ENCODE results near the gene VSTM2L.

VSTM2L gene

DNA sequence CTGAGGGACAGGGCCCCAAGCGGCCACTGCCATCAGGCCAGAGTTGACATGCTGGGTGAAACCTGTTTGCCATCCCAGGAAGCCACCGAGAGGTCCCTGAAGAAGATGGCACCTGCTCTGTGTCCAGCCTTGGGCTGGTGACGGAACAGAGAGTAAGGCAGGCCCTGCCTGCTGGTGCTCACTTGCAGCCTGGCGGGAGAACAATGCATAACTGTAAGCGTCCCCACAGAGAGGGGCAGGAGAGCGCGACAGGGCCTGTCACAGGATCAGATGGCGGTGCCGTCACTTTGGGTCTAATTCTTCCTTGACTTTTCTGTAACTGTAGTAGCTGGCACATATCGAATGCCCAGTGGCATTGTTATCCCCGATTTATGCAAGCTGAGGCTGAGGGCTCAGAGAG, 29.0 kb upstream of the VSTM2L start:
- TF ChIP-seq, protein P1, sequence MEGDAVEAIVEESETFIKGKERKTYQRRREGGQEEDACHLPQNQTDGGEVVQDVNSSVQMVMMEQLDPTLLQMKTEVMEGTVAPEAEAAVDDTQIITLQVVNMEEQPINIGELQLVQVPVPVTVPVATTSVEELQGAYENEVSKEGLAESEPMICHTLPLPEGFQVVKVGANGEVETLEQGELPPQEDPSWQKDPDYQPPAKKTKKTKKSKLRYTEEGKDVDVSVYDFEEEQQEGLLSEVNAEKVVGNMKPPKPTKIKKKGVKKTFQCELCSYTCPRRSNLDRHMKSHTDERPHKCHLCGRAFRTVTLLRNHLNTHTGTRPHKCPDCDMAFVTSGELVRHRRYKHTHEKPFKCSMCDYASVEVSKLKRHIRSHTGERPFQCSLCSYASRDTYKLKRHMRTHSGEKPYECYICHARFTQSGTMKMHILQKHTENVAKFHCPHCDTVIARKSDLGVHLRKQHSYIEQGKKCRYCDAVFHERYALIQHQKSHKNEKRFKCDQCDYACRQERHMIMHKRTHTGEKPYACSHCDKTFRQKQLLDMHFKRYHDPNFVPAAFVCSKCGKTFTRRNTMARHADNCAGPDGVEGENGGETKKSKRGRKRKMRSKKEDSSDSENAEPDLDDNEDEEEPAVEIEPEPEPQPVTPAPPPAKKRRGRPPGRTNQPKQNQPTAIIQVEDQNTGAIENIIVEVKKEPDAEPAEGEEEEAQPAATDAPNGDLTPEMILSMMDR (IDR thresholded peaks at IDR 0.05), result no peak
- Histone ChIP-seq H3K27ac (no peak overlapping the region), H3K4me3 (no peak overlapping the region)
- DNase-seq (ENCODE audit: low spot score), result no peak

DNA sequence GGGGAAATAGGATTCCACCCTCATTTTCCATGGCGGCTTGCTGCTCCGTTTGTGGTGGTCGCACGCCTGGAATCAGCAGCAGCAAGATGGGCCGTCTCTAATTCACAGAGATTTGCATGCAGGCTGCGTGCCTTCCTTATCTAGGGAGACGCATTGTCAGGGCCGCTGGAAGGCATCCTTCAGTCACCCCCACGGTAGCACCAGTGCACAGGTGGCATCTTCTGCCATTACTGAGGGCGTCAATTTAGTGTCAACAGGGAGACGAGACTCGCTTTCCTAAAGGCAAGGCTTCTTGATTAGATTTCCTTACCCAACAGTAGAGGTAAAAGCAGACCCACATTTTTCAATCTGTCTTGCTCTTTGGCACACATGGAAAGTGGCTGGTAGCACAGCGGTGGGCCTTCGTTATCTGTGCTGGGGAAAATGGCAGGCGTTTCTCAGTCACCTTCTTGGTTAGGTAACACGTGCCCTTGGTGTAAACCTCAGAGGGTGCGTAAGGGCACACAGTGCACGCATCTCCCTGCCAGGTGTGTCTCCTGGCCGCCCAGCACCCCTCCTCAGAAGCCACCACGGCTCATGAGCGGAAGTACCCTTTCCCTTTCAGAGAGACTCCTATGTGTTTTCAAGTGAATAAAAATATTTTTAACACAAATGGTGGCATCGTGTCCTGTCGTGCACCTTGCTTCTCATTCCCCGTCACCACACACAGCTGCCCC, 27.3 kb upstream of the VSTM2L start:
- no peak overlapping the region for H3K27ac ChIP-seq
- DNase-seq (ENCODE audit: low spot score), result no peak
- TF ChIP-seq, protein P1 (IDR thresholded peaks at IDR 0.05), result no peak
- no peak overlapping the region for H3K4me3 ChIP-seq

DNA sequence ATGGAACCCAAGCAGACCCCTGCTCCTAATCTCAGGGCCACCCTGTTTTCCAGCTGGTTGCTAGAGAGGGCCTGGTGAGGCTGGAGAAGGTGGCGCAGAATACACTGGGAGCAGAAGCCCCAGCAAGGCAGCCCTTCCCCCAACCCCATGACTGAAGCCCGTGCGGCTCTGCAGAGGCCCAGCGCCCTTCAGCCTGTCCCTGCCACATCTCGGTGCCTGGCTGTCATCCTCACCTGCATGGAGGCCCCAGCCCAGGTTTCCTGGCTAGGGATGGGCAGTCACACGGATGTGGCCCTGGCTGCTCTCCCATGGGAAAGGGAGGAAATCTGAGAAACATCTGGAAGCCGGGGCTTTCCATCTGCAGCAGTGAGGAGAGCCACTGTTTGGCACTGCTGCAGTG, 26.1 kb upstream of the VSTM2L start:
- TF ChIP-seq, protein P1 (IDR thresholded peaks at IDR 0.05), result no peak
- Histone ChIP-seq H3K27ac (no peak overlapping the region), H3K4me3 (no peak overlapping the region)
- DNase-seq (ENCODE audit: low spot score), result no peak

GRCh38 chr20:37877832-37878772, 24.8 kb upstream of the VSTM2L start:
- no peak for DNase-seq (ENCODE audit: low spot score)

GRCh38 chr20:37878835-37879599, 23.9 kb upstream of the VSTM2L start:
- no peak for DNase-seq (ENCODE audit: low spot score)
- H3K4me3 ChIP-seq, result no peak overlapping the region
- TF ChIP-seq, protein P1 (IDR thresholded peaks at IDR 0.05), result no peak
- H3K27ac ChIP-seq, result no peak overlapping the region

More at GRCh38 chr20:37877832-37878772, 24.8 kb upstream of the VSTM2L start:
- TF ChIP-seq, protein P1 (IDR thresholded peaks at IDR 0.05), result no peak
- H3K27ac ChIP-seq, result no peak overlapping the region
- no peak overlapping the region for H3K4me3 ChIP-seq

DNA sequence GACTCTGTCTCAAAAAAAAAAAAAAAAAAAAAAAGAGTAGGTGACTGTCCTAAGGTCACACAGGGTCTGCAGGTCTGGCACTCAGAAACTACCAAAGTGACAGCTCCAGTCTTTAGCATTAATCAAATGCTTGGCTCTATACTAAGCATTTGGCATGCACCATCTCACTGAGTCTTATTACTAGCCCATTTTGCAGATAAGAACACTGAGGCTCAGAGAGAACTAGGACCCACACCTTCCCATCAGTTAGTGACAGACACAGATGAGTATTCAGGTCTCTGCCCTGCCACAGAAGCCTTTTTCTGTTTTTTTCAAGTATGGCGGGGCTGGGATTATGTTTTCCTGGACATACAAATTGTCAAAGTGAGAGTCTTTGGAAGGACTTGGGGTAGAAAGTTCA, 23.1 kb upstream of the VSTM2L start:
- no peak for DNase-seq (ENCODE audit: low spot score)
- Histone ChIP-seq H3K4me3 (no peak overlapping the region), H3K27ac (no peak overlapping the region)
- TF ChIP-seq, protein P1 (IDR thresholded peaks at IDR 0.05), result no peak

All from coronary artery (tissue), 2 donors.